Type B pancreatic cell (in vitro differentiated cells): ENCODE measurements around the gene NEU2. TPM values are rescaled to one million over a fixed set of nuclear protein-coding genes. Genes with fewer than 3 reads are reported as not detected.
A peak's percentile ranks its signal among the peaks of the same experiment; 100 is the strongest.

Experiments
- DNase-seq: peaks from one replicate; pipeline ENCODE4 v3.0.0; 2021; ENCODE audit warnings: mixed read lengths; ENCODE audit not compliant: unreplicated experiment; ENCODE audit errors: extremely low spot score
- H3K27ac Mint-ChIP-seq: 2 replicates; pipeline ENCODE4 v1.8.0; 2021; ENCODE audit warnings: mild to moderate bottlenecking, mixed read lengths
- H3K27me3 Mint-ChIP-seq: 2 replicates; pipeline ENCODE4 v1.8.0; 2021; ENCODE audit warnings: mixed read lengths
- H3K36me3 Mint-ChIP-seq: 2 replicates; pipeline ENCODE4 v1.8.0; 2021; ENCODE audit warnings: mixed read lengths
- H3K4me1 Mint-ChIP-seq: one replicate; pipeline ENCODE4 v1.8.0; 2021; ENCODE audit warnings: mixed read lengths; ENCODE audit not compliant: unreplicated experiment
- H3K4me3 Mint-ChIP-seq: 2 replicates; pipeline ENCODE4 v1.8.0; 2021; ENCODE audit warnings: mild to moderate bottlenecking, mixed read lengths
- H3K9me3 Mint-ChIP-seq: 2 replicates; pipeline ENCODE4 v1.8.0; 2021; ENCODE audit warnings: mixed read lengths
- CTCF ChIP-seq: fragments of 200-600 bp; sonication (generic); conservative IDR thresholded peaks from 2 replicates; pipeline ENCODE4 v1.5.0; 2021; ENCODE audit warnings: antibody characterized with exemption, mild to moderate bottlenecking
- total RNA-seq: library from RNA; stranded (reverse); gene quantifications from 2 replicates; pipeline ENCODE4 v1.2.1, GENCODE V29; 2021; ENCODE audit warnings: low replicate concordance

The NEU2 gene
- total RNA-seq, 1 donor from 2014 or later = not detected

GRCh38 chr2:233044974-233045605 is 12.6 kb downstream of the NEU2 start:
- no peak for TF ChIP-seq CTCF
- no peaks in the 10 kb centered on the region for H3K36me3 Mint-ChIP-seq
- no peak overlapping the region for H3K27ac Mint-ChIP-seq
- peaks cover 21% of the 10 kb centered on the region for H3K27me3 Mint-ChIP-seq
- no peak for DNase-seq
- H3K9me3 Mint-ChIP-seq = peaks cover 6% of the 10 kb centered on the region
- H3K4me3 Mint-ChIP-seq = no peak overlapping the region
- H3K4me1 Mint-ChIP-seq = peaks cover 6% of the 10 kb centered on the region

GRCh38 chr2:233047206-233047605 is 14.7 kb downstream of the NEU2 start:
- peaks cover 14% of the 10 kb centered on the region for H3K4me1 Mint-ChIP-seq
- H3K4me3 Mint-ChIP-seq = no peak overlapping the region
- H3K36me3 Mint-ChIP-seq = no peaks in the 10 kb centered on the region
- H3K9me3 Mint-ChIP-seq = peaks cover 6% of the 10 kb centered on the region
- H3K27me3 Mint-ChIP-seq = peaks cover 43% of the 10 kb centered on the region
- no peak for TF ChIP-seq CTCF
- DNase-seq = no peak
- peak overlapping the region; percentile 79 for H3K27ac Mint-ChIP-seq

- no peaks in the 10 kb centered on the region for H3K36me3 Mint-ChIP-seq
- no peak for DNase-seq
- H3K4me3 Mint-ChIP-seq = peak overlapping the region; percentile 60
- peaks cover 6% of the 10 kb centered on the region for H3K9me3 Mint-ChIP-seq
- peaks cover 47% of the 10 kb centered on the region for H3K27me3 Mint-ChIP-seq
- peaks cover 14% of the 10 kb centered on the region for H3K4me1 Mint-ChIP-seq
- H3K27ac Mint-ChIP-seq = peak overlapping the region; percentile 79
- no peak for TF ChIP-seq CTCF
Measured at GRCh38 chr2:233047667-233048066, 15.2 kb downstream of the NEU2 start.

- H3K4me3 Mint-ChIP-seq = peak overlapping the region; percentile 41
Measured at GRCh38 chr2:233048569-233049193, 16.2 kb downstream of the NEU2 start.

GRCh38 chr2:233049194-233049761 is 16.8 kb downstream of the NEU2 start:
- no peak for DNase-seq
- TF ChIP-seq CTCF = no peak
- H3K36me3 Mint-ChIP-seq = no peaks in the 10 kb centered on the region
- peak overlapping the region; percentile 41 for H3K4me3 Mint-ChIP-seq
- peaks cover 6% of the 10 kb centered on the region for H3K9me3 Mint-ChIP-seq
- H3K27ac Mint-ChIP-seq = peak overlapping the region; percentile 26
- H3K4me1 Mint-ChIP-seq = peaks cover 14% of the 10 kb centered on the region
- H3K27me3 Mint-ChIP-seq = peaks cover 58% of the 10 kb centered on the region

More at GRCh38 chr2:233048569-233049193, 16.2 kb downstream of the NEU2 start:
- DNase-seq = no peak
- Mint-ChIP-seq H3K4me1 (peaks cover 14% of the 10 kb centered on the region), H3K27ac (peak overlapping the region; percentile 26), H3K9me3 (peaks cover 6% of the 10 kb centered on the region), H3K36me3 (no peaks in the 10 kb centered on the region), H3K27me3 (peaks cover 52% of the 10 kb centered on the region)
- TF ChIP-seq CTCF = no peak
